Activated naive CD4-positive, alpha-beta T cell treated with anti-CD3 and anti-CD28 coated beads, Interleukin-2, amount 10 ng/mL, durations not matched to agents 7 days and 5 days (primary cell): ENCODE measurements around the gene SEPHS2.
A peak's percentile ranks its signal among the peaks of the same experiment; 100 is the strongest.

ENCODE experiments used
- CTCF ChIA-PET: fragments of 350-600 bp; sonication (Branson Sonifier 250); formaldehyde crosslinking; loops from one replicate; lab custom pipeline; 2021; ENCODE audit warnings: antibody characterized with exemption; lab: Charles Lee
- DNase-seq: peaks from one replicate; pipeline ENCODE4 v3.0.0-alpha.2; 2020
- H3K27ac Mint-ChIP-seq: one replicate; pipeline ENCODE4 v1.8.0; 2021; ENCODE audit warnings: mild to moderate bottlenecking, moderate library complexity, mixed read lengths
- H3K27me3 Mint-ChIP-seq: one replicate; pipeline ENCODE4 v1.8.0; 2021; ENCODE audit warnings: mild to moderate bottlenecking, mixed read lengths
- H3K36me3 Mint-ChIP-seq: one replicate; pipeline ENCODE4 v1.8.0; 2021; ENCODE audit warnings: mixed read lengths
- H3K4me1 Mint-ChIP-seq: one replicate; pipeline ENCODE4 v1.8.0; 2021; ENCODE audit warnings: mixed read lengths
- H3K4me3 Mint-ChIP-seq: one replicate; pipeline ENCODE4 v1.8.0; 2021; ENCODE audit warnings: mild to moderate bottlenecking, moderate library complexity, mixed read lengths
- H3K9me3 Mint-ChIP-seq: one replicate; pipeline ENCODE4 v1.8.0; 2021; ENCODE audit warnings: mixed read lengths

SEPHS2 gene

DNA sequence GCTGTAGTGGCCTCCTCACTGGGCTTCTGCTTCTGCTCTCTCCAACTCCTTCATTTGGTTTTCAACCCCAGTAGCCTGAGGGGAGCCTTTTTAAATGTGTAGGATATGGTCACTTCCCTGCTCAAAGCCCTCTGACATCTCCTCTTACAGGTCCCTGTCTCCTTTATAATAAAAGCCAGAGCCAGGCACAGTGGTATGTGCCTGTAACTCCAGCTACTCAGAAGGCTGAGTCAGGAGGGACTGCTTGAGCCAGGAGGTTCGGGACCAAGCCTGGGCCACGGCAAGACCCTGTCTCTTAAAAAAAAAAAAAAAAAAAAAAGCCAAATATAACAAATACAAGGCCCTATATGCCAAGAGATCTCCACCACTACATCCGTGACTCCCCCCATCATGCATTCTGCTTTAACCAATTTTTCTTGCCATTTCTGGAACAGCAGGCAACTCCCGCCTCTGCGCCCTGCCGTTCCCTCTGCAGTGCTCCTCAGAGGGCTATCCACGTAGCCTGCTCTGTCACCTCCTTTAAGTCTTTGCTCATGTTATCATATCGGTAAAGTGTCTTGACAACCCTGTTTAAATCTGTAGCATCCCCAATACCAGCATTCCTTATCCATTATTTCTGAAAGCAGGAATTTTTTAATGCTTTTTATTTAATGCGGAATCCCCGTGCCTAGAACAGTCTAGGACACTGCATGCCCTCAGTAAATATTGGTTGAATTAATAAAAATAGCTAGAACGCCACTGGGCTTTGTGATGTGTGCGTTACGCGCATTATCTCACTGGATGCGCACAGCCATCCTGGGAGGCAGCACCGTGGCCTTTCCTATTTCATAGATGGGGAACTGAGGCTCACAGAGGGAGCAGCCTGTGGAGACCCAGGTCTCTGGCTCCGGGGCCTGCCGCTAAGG is 28.8 kb downstream of the SEPHS2 start:
- H3K27me3 Mint-ChIP-seq, result no peaks in the 10 kb centered on the region
- no peak for DNase-seq
- peak overlapping the region; percentile 45 for H3K4me3 Mint-ChIP-seq
- peak overlapping the region; percentile 45 for H3K27ac Mint-ChIP-seq
- peaks cover 28% of the 10 kb centered on the region for H3K36me3 Mint-ChIP-seq
- peaks cover 39% of the 10 kb centered on the region for H3K4me1 Mint-ChIP-seq
- H3K9me3 Mint-ChIP-seq, result no peaks in the 10 kb centered on the region
- CTCF ChIA-PET, result interaction anchor here (0.7 to 1.4 kb wide), 5 partner anchors 7 to 274 kb away, joined by 3 to 14 read pairs (median 4); partner anchors contain the start of genes DCTPP1 and ZNF771

DNA sequence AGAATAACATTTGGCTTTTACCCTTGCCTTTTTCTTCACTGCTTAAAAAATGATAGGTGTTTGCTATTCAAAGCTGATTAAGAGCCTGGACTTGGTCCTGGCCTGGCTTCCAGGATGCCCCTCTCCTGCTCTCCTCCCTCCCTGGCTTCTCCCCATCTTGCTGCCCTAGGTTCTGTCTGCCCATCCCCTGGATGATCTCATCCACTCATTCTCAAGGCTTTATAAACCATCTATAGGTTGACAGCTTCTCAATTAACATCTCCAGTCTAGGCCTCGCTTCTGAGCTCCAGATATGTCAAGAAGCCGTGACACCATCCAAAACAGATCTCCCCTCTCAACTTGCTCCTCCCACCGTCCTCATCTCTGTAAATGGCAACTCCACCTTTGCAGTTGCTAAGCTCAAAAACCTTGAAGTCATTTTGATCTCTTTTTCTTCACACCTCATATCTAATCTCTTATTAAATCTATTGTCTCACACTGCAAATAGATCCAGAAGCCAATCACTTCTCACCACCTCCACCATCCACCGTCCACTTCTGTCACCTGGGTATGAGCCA is 29.5 kb downstream of the SEPHS2 start:
- Mint-ChIP-seq H3K27me3 (no peaks in the 10 kb centered on the region), H3K4me1 (peaks cover 38% of the 10 kb centered on the region), H3K4me3 (peak overlapping the region; percentile 3), H3K27ac (peak overlapping the region; percentile 55), H3K9me3 (no peaks in the 10 kb centered on the region), H3K36me3 (peaks cover 24% of the 10 kb centered on the region)
- CTCF ChIA-PET, result interaction anchor here (0.7 to 1.3 kb wide), 2 partner anchors 182 to 273 kb away, joined by 3 to 4 read pairs; no protein-coding TSS in a partner anchor
- no peak for DNase-seq

DNA sequence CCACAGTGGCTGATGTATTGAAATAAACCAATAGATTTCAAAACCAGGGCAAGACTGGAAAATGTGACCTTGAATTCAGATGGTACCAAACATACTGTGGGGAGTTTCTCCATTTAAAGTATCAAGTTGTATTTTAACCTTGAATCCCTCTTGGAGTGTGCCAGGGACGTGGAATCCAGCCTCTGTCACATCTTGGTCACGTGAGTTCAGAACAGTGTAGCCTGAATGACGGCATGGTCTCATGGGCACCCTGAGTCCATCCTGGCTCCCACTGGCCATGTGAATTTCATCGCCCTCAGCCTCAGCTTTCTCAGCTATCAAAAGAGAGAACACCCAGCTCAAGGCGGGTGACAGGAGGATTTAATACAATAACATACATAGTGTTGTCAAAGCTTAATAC is 31.5 kb downstream of the SEPHS2 start:
- H3K27ac Mint-ChIP-seq, result no peak overlapping the region
- no peak overlapping the region for H3K4me3 Mint-ChIP-seq
- H3K9me3 Mint-ChIP-seq, result no peaks in the 10 kb centered on the region
- H3K4me1 Mint-ChIP-seq, result peaks cover 37% of the 10 kb centered on the region
- no peaks in the 10 kb centered on the region for H3K27me3 Mint-ChIP-seq
- peaks cover 16% of the 10 kb centered on the region for H3K36me3 Mint-ChIP-seq
- CTCF ChIA-PET, result interaction anchor here (1.1 to 1.2 kb wide), 2 partner anchors 16 to 202 kb away, joined by 3 to 4 read pairs; partner anchors contain the start of gene DCTPP1
- no peak for DNase-seq

DNA sequence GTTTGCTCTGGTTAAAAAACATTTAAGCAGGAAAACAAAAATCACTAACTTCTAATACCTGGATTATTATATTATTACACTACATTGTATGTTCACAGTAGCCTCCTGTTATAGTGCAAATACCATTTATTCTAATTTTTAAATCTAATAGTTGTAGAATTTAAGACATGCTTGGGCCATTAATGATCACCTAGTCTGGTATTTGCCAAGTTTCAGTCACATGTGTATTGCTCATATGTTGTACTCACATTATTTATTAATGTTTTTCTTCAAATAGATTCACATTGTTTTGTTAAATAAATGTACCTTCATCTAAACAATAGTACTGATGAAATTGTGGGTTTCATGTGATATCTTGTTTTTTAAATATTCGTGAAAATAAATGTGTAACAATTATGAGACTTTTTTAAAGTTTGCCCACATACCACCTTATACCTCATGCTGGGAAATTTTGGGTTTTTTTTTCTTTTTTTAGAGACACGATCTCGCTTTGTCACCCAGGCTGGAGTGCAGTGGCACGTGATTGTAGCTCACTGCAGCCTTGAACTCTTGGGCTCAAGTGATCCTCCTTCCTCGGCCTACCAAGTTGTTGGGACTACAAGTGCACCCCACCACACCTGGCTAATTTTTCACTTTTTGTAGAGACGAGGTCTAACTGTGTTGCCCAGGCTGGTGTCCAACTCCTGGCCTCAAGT is 32.4 kb downstream of the SEPHS2 start:
- DNase-seq, result no peak
- Mint-ChIP-seq H3K9me3 (no peaks in the 10 kb centered on the region), H3K4me3 (no peak overlapping the region), H3K4me1 (peaks cover 38% of the 10 kb centered on the region), H3K27ac (no peak overlapping the region), H3K36me3 (peaks cover 16% of the 10 kb centered on the region), H3K27me3 (no peaks in the 10 kb centered on the region)
- CTCF ChIA-PET, result no interaction called here

DNA sequence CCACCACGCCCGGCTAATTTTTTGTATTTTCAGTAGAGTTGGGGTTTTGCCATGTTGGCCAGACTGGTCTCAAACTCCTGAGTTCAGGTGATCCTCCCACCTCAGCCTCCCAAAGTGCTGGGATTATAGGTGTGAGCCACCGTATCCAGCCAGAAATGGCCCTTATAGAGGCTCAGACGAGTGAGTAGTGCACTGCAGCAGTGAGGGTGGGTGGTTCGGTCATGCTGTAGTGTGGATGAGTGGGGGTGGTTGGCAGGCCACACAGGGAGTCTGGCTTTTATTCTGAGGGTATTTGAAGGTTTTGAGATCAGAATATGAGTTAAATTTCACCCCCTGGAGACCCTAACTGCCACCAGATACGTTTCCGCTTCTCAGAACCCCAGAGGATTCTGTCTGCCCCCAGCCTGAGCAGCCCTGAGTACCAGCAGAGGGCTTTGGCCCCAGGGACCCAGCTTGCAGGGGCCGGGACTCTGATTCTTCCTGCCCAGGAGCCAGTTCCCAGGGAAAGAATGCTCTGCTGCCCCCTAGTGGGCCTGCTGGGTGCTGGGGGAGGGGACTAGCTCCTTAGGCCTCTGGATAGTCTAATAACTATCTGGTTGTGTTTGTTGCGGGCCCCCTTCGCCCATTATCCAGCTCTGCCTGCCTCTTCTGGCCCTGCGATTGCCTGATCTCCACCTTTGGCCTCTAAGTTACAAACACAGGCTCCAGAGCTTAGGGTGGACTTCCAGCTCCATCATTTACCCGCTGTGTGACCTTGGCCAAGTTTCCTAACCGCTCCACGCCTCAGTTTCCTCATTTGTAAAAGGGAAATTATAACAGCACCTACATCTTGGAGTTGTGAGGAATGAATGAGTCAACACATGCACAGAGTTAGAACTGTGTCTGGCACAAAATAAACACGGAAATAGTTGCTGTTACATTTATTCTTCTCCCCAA is 36.3 kb downstream of the SEPHS2 start:
- CTCF ChIA-PET, result interaction anchor here (0.6 to 2.5 kb wide), 29 partner anchors 9 to 377 kb away, joined by 3 to 19 read pairs (median 4); partner anchors contain the start of genes CD2BP2, TBX6, ZNF48 and ZNF688
- no peak overlapping the region for H3K27ac Mint-ChIP-seq
- H3K4me1 Mint-ChIP-seq, result peaks cover 31% of the 10 kb centered on the region
- H3K9me3 Mint-ChIP-seq, result no peaks in the 10 kb centered on the region
- peaks cover 5% of the 10 kb centered on the region for H3K27me3 Mint-ChIP-seq
- H3K36me3 Mint-ChIP-seq, result peaks cover 14% of the 10 kb centered on the region
- peak; percentile 95 for DNase-seq
- H3K4me3 Mint-ChIP-seq, result no peak overlapping the region

DNA sequence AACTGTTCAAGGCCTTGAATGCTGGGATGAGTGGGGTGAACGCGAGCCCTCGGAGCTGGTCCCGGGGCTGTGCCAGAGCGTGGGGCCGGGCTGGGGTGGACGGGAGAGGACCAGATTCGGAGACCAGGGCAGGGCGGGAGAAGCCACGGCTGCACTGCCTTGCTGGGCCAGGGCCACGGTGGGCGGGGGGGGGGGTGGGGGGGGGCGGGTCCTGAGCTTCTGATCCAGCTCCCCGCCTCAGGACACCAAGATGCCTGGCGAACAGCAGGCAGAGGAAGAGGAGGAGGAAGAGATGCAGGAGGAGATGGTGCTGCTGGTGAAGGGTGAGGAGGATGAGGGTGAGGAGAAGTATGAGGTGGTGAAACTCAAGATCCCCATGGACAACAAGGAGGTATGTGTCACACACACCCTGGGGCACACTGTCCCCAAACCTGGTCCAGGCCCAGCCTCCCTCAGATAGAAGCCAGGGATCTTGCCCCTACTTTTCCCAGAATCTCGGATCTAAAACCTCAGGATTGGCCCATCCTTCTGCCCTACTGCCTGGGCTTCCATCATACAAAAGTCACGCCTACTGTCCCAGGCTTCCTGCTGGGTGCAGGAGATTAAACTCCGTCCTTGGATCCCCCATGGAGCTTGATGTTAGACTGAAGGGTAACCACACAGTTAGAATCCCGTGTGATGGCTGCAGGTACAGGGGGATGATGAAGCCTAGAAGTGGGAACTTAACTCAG is 37.7 kb downstream of the SEPHS2 start:
- H3K4me3 Mint-ChIP-seq, result peak overlapping the region; percentile 81
- H3K36me3 Mint-ChIP-seq, result peaks cover 8% of the 10 kb centered on the region
- CTCF ChIA-PET, result interaction anchor here (1.0 to 2.5 kb wide), 11 partner anchors 10 to 316 kb away, joined by 3 to 19 read pairs (median 4); partner anchors contain the start of genes TBX6 and ZNF48
- H3K27me3 Mint-ChIP-seq, result peaks cover 16% of the 10 kb centered on the region
- no peak for DNase-seq
- H3K27ac Mint-ChIP-seq, result peak overlapping the region; percentile 71
- H3K4me1 Mint-ChIP-seq, result peaks cover 31% of the 10 kb centered on the region
- H3K9me3 Mint-ChIP-seq, result no peaks in the 10 kb centered on the region

DNA sequence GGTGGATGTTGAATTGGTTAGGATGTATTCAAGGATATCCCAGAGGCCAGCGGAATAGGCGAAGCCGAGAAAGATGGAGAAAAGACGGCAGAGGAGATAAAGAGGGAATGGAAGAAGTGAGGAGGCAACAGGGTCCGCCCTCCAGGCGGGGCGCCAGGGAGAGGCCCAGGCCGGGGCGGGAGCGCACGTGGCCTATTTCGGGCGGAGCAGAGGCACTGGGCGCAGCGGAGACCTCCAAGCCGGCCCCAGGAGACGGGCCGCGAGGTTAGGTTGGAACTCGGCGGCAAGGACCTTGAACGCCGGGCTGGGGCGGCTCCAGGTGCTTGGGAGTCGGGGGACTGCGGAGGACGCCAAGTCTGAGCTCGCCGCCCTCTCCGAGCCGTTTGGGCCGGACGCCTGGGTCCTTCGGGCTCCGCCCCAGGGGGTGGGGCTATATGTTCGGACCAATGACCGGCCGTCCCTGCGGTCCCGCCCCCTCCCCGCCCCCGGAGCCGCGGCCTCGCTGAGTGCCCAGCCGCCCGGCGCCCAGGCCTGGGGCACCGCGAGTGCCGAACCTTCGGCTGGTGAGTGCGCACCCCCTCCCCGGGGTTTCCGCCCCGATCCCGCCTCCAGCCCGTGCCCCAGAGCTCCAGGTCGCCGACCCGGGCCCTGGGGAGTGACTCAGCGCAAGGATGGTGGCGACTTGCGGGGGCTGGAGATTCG is 38.4 kb downstream of the SEPHS2 start, which contains the start of gene ZNF771:
Gene ZNF771, plus strand, starts transcription at position 505 of the 702 bp plus-strand sequence. CDS start 448 bp downstream, outside the sequence.
- Mint-ChIP-seq H3K27ac (peak within 1 kb of the TSS; percentile 88), H3K4me3 (peak within 1 kb of the TSS; percentile 81), H3K27me3 (peaks cover 23% of the 10 kb centered on the region), H3K36me3 (peaks cover 7% of the 10 kb centered on the region), H3K4me1 (peaks cover 30% of the 10 kb centered on the region), H3K9me3 (no peaks in the 10 kb centered on the region)
- CTCF ChIA-PET, result interaction anchor here (0.9 to 1.7 kb wide), 9 partner anchors 10 to 315 kb away, joined by 3 to 6 read pairs (median 3); partner anchors contain the start of gene ZNF48
- DNase-seq, result peak; percentile 94

DNA sequence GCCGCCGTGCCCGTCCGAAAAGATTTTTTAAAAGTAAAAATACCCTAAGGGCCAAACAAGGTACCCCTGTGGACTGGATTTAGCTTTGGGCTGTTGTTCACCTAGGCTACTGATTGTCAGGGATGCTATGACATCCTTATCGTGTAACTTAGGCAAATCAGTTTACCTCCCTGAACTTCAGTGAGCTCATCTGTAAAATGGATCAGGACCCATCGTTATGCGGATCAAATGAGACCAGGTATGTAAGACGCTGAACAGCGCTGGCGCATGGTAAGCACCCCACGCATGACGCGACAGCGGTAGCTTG is 38.9 kb downstream of the SEPHS2 start:
- Mint-ChIP-seq H3K27ac (peak overlapping the region; percentile 88), H3K36me3 (peaks cover 2% of the 10 kb centered on the region), H3K4me1 (peaks cover 26% of the 10 kb centered on the region), H3K4me3 (peak overlapping the region; percentile 81), H3K27me3 (peaks cover 25% of the 10 kb centered on the region), H3K9me3 (no peaks in the 10 kb centered on the region)
- CTCF ChIA-PET, result interaction anchor here (0.9 to 1.7 kb wide), 8 partner anchors 11 to 314 kb away, joined by 3 to 6 read pairs (median 4); partner anchors contain the start of gene ZNF48
- DNase-seq, result no peak

DNA sequence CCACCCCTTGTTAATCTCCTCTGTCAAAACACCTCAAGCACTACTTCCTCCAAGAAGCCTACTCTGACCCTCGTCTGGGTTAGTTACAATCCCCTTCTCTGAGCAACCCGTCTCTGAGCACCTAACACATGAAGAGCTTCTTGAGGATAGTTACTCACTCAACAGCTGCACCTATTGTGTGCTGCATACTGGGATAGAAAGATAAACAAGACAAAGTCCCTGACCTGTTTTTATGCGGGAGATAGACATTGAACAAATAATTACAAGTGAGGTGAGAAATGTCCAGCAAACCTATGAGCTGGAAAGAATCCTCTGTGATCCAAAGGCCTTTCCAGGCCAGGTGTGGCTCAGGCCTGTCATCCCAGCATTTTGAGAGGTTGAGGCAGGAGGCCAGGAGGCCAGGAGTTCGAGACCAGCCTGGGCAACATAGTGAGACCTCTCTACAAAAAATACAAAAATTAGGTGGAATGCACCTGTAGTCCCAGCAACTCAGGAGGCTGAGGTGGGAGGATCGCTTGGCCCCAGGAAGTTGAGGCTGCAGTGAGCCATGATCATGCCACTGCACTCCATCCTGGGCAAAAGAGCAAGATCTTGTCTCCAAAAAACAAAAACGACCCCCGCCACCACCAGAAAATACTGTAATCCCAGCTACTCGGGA is 43.8 kb downstream of the SEPHS2 start:
- H3K4me1 Mint-ChIP-seq, result peaks cover 33% of the 10 kb centered on the region
- H3K4me3 Mint-ChIP-seq, result peak overlapping the region; percentile 78
- CTCF ChIA-PET, result interaction anchor here (1.1 kb wide), 1 partner anchor 19 kb away, joined by 4 read pairs; no protein-coding TSS in a partner anchor
- no peak overlapping the region for H3K27ac Mint-ChIP-seq
- DNase-seq, result no peak
- peaks cover 34% of the 10 kb centered on the region for H3K27me3 Mint-ChIP-seq
- no peaks in the 10 kb centered on the region for H3K9me3 Mint-ChIP-seq
- peaks cover 17% of the 10 kb centered on the region for H3K36me3 Mint-ChIP-seq

DNA sequence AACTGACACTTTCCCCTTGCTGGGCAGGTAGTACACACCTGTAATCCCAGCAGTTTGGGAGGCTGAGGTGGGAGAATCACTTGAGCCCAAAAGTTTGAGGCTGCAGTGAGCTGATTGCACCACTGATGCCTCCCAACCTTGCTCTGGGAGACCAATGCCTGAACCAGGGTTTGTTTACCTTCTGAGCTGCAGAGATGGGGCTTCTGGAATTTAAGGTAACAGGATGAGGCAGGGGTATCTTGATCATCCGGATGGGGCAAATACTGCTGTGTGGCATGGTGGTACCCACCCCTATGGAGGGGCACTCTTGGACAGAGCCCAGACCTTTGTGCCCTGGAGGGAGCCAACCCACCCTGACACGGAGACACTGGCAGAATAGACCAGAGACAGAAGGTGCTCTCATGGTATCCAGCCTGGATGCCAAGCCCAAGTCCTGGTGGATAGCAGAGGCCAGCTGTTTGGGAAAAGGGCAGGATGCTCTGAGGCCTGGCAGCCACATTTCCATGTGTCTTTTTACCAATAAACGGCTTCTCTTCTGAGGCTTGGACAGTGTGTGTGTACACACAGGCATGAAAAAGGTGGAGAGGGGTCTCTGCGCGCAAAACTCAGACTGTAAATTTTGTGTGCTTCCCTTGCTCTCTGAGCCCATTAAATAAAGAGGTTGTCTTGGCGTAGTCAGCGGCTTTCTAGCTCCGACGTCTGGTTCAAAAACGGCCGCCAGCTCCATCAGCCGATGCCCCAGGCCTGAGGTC is 46.1 kb downstream of the SEPHS2 start:
- Mint-ChIP-seq H3K4me1 (peaks cover 41% of the 10 kb centered on the region), H3K9me3 (no peaks in the 10 kb centered on the region), H3K36me3 (peaks cover 24% of the 10 kb centered on the region), H3K4me3 (peak overlapping the region; percentile 78), H3K27me3 (peaks cover 31% of the 10 kb centered on the region), H3K27ac (peak overlapping the region; percentile 42)
- DNase-seq, result no peak
- CTCF ChIA-PET, result interaction anchor here (1.6 kb wide), 1 partner anchor 10 kb away, joined by 7 read pairs; no protein-coding TSS in a partner anchor
